Measurements from ENCODE around the gene ARHGEF28. TPM values are rescaled to one million over a fixed set of nuclear protein-coding genes. Genes with fewer than 3 reads are reported as not detected.

The ARHGEF28 gene
- total and polyA plus RNA-seq, 10 of the 15 experiments (the other 5 are each of a cell fraction or from before 2014, with no cell fraction given), result 0.10 to 0.72 (median 0.22) TPM; not detected in 2

DNA sequence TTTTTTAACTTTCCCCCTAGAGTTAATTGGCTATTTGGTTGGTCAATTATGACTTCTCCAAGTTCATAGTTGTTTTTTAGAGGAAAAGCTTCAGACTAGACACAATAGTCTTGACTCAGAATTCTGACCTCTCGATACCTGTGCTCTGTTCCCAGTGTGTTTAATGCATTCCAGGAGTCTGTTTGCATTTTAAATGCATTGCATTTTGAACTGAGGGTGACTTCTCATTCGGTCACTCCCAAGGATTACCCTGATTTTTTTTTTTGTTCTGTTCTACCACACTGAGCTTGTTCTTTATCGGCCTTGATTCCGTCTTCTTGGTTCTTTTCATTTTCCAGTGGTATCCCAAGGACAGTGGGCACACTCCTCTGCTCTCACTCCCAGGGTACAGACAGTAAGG is 16.3 kb downstream of the ARHGEF28 start:
- Histone ChIP-seq H4K20me1 (ENCODE audit: control insufficient read depth, insufficient read depth) (no peaks in the 10 kb centered on the region), H3K9me3 (replicated peaks; ENCODE audit: control insufficient read depth, insufficient read depth, low read length) (no peaks in the 10 kb centered on the region), H3K4me1 (ENCODE audit: control insufficient read depth, insufficient read depth, low read length) (no peaks in the 10 kb centered on the region), H3K4me2 (ENCODE audit: control insufficient read depth, insufficient read depth) (no peak overlapping the region), H3K79me2 (ENCODE audit: control insufficient read depth, insufficient read depth, low read length) (no peaks in the 10 kb centered on the region), H2AFZ (ENCODE audit: control insufficient read depth, low read depth, low read length) (no peak overlapping the region), H3K27ac (ENCODE audit: control insufficient read depth, insufficient read depth) (no peak overlapping the region), H3K36me3 (ENCODE audit: control insufficient read depth in 2 of 2, insufficient read depth in 2 of 2, low read length in 1 of 2) (no peaks in the 10 kb centered on the region), H3K9ac (ENCODE audit: control insufficient read depth, insufficient read depth, low read length) (no peak overlapping the region), H3K27me3 (replicated peaks in 1 of 2; ENCODE audit: control insufficient read depth in 2 of 2, insufficient read depth in 2 of 2, low read length in 1 of 2) (no peaks in the 10 kb centered on the region), H3K4me3 (no peak overlapping the region)
- intact Hi-C loops (cut with micrococcal nuclease; ENCODE audit: unreplicated experiment) (no loop called here), in situ Hi-C loops (cut with MboI) (no loop called here)
- ChIA-PET POLR2A (interaction anchor here (1.0 kb wide), 1 partner anchor 10 kb away, joined by 4 read pairs; no protein-coding TSS in a partner anchor), CTCF (interaction anchor here (1.3 to 1.4 kb wide), 2 partner anchors 10 to 14 kb away, joined by 3 to 4 read pairs; no protein-coding TSS in a partner anchor), RAD21 (ENCODE audit: unreplicated experiment) (no interaction called here), SMC1A (ENCODE audit: uncharacterized antibody, unreplicated experiment) (interaction anchor here (1.0 to 2.2 kb wide), 6 partner anchors 10 to 49 kb away, joined by 3 to 11 read pairs (median 6); no protein-coding TSS in a partner anchor)
- FAIRE-seq, result no peak
- ATAC-seq, result no peak
- 63% methylated on average over 4 of the region's 4 CpGs for WGBS (ENCODE audit: insufficient coverage, insufficient replicate concordance, low lambda C conversion rate, missing lambda C conversion rate)
- no TSS peak for BruUV-seq (replicated peaks)
- TF ChIP-seq, protein P1, sequence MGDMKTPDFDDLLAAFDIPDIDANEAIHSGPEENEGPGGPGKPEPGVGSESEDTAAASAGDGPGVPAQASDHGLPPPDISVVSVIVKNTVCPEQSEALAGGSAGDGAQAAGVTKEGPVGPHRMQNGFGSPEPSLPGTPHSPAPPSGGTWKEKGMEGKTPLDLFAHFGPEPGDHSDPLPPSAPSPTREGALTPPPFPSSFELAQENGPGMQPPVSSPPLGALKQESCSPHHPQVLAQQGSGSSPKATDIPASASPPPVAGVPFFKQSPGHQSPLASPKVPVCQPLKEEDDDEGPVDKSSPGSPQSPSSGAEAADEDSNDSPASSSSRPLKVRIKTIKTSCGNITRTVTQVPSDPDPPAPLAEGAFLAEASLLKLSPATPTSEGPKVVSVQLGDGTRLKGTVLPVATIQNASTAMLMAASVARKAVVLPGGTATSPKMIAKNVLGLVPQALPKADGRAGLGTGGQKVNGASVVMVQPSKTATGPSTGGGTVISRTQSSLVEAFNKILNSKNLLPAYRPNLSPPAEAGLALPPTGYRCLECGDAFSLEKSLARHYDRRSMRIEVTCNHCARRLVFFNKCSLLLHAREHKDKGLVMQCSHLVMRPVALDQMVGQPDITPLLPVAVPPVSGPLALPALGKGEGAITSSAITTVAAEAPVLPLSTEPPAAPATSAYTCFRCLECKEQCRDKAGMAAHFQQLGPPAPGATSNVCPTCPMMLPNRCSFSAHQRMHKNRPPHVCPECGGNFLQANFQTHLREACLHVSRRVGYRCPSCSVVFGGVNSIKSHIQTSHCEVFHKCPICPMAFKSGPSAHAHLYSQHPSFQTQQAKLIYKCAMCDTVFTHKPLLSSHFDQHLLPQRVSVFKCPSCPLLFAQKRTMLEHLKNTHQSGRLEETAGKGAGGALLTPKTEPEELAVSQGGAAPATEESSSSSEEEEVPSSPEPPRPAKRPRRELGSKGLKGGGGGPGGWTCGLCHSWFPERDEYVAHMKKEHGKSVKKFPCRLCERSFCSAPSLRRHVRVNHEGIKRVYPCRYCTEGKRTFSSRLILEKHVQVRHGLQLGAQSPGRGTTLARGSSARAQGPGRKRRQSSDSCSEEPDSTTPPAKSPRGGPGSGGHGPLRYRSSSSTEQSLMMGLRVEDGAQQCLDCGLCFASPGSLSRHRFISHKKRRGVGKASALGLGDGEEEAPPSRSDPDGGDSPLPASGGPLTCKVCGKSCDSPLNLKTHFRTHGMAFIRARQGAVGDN (IDR thresholded peaks at IDR 0.05), result no peak
- TF ChIP-seq NFYA (IDR thresholded peaks at IDR 0.05; ENCODE audit: borderline replicate concordance, low read depth, low read length) (no peak), ZZZ3 (IDR thresholded peaks at IDR 0.05; ENCODE audit: control insufficient read depth, insufficient read length, low read depth) (no peak), STAT1 (conservative IDR thresholded peaks at IDR 0.05) (no peak), NFXL1 (IDR thresholded peaks at IDR 0.05; ENCODE audit: borderline replicate concordance) (no peak), TAF1 (IDR thresholded peaks at IDR 0.05; ENCODE audit: borderline replicate concordance, low read depth, low read length) (no peak), MEF2A (IDR thresholded peaks at IDR 0.05; ENCODE audit: insufficient read depth, low read depth, low read length) (no peak), POLR2A (IDR thresholded peaks at IDR 0.05; ENCODE audit: low read depth, low read length) (no peak), JUNB (IDR thresholded peaks at IDR 0.05) (no peak), HCFC1 (IDR thresholded peaks at IDR 0.05; ENCODE audit: low read length) (no peak)
- TF ChIP-seq, protein P2, sequence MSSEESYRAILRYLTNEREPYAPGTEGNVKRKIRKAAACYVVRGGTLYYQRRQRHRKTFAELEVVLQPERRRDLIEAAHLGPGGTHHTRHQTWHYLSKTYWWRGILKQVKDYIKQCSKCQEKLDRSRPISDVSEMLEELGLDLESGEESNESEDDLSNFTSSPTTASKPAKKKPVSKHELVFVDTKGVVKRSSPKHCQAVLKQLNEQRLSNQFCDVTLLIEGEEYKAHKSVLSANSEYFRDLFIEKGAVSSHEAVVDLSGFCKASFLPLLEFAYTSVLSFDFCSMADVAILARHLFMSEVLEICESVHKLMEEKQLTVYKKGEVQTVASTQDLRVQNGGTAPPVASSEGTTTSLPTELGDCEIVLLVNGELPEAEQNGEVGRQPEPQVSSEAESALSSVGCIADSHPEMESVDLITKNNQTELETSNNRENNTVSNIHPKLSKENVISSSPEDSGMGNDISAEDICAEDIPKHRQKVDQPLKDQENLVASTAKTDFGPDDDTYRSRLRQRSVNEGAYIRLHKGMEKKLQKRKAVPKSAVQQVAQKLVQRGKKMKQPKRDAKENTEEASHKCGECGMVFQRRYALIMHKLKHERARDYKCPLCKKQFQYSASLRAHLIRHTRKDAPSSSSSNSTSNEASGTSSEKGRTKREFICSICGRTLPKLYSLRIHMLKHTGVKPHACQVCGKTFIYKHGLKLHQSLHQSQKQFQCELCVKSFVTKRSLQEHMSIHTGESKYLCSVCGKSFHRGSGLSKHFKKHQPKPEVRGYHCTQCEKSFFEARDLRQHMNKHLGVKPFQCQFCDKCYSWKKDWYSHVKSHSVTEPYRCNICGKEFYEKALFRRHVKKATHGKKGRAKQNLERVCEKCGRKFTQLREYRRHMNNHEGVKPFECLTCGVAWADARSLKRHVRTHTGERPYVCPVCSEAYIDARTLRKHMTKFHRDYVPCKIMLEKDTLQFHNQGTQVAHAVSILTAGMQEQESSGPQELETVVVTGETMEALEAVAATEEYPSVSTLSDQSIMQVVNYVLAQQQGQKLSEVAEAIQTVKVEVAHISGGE (CRISPR knock-in tag; IDR thresholded peaks at IDR 0.05), result no peak
- DNase-seq (ENCODE audit: low read depth, low spot score), result no peak

Measured in GM12878 (cell line).